DND-41 (cell line): ENCODE data around the gene PLEKHD1.

Source experiments
- EZH2 ChIP-seq: IDR thresholded peaks from 3 replicates; pipeline ENCODE4 v1.6.1; 2012; ENCODE audit warnings: borderline replicate concordance, low read depth, mild to moderate bottlenecking, moderate library complexity, low read length, inconsistent platforms; ENCODE audit not compliant: severe bottlenecking
- TF ChIP-seq, protein P1 (sequence below): IDR thresholded peaks from 2 replicates; pipeline ENCODE4 v1.5.1; 2012; ENCODE audit warnings: borderline replicate concordance, low read length, moderate library complexity, mild to moderate bottlenecking; ENCODE audit not compliant: poor library complexity, severe bottlenecking; ENCODE audit errors: extremely low read depth

DNA sequence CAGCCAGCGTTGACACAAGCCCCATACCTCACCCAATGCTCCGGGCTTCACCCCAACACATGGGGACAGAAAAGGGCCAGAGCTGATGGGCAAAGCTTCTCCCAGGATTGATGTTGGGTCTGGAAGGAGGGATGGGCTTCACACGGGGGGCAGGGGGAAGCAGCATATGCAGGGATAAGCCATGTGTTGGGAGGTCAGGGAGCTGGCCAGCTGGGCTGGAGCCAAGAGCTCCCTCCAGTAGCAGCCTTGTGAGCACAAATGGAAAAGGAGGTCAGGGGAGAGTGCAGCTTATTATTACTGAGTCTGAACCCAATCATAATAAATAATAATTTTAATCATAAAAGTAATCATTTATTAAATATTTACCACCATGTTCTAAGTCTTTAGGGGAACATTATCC lies 9.3 kb downstream of the PLEKHD1 start:
- TF ChIP-seq, protein P1, sequence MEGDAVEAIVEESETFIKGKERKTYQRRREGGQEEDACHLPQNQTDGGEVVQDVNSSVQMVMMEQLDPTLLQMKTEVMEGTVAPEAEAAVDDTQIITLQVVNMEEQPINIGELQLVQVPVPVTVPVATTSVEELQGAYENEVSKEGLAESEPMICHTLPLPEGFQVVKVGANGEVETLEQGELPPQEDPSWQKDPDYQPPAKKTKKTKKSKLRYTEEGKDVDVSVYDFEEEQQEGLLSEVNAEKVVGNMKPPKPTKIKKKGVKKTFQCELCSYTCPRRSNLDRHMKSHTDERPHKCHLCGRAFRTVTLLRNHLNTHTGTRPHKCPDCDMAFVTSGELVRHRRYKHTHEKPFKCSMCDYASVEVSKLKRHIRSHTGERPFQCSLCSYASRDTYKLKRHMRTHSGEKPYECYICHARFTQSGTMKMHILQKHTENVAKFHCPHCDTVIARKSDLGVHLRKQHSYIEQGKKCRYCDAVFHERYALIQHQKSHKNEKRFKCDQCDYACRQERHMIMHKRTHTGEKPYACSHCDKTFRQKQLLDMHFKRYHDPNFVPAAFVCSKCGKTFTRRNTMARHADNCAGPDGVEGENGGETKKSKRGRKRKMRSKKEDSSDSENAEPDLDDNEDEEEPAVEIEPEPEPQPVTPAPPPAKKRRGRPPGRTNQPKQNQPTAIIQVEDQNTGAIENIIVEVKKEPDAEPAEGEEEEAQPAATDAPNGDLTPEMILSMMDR, result no peak
- TF ChIP-seq EZH2, result no peak
